IPS-20b (cell line): ENCODE measurements around the gene PRKG1.

Source experiments
- H3K27ac ChIP-seq: one replicate; pipeline ENCODE4 v1.5.1; 2013; ENCODE audit warnings: low read length
- H3K27me3 ChIP-seq: 2 replicates; pipeline ENCODE4 v1.6.1; 2013; ENCODE audit warnings: mild to moderate bottlenecking, low read length, inconsistent platforms; ENCODE audit not compliant: insufficient read depth
- H3K36me3 ChIP-seq: 2 replicates; pipeline ENCODE4 v1.6.1; 2013; ENCODE audit warnings: low read depth, mild to moderate bottlenecking, inconsistent platforms, low read length, moderate library complexity; ENCODE audit not compliant: insufficient read depth
- H3K4me1 ChIP-seq: 2 replicates; pipeline ENCODE4 v1.6.1; 2013; ENCODE audit warnings: mild to moderate bottlenecking, control low read depth, inconsistent platforms, low read length, moderate library complexity; ENCODE audit not compliant: insufficient read depth
- H3K4me3 ChIP-seq: 2 replicates; pipeline ENCODE4 v1.5.1; 2013; ENCODE audit warnings: mild to moderate bottlenecking, low read length, inconsistent platforms
- H3K9ac ChIP-seq: 2 replicates; pipeline ENCODE4 v1.6.1; 2013; ENCODE audit warnings: low read depth, mild to moderate bottlenecking, inconsistent platforms, low read length, moderate library complexity
- H3K9me3 ChIP-seq: 2 replicates; pipeline ENCODE4 v1.6.1; 2013; ENCODE audit warnings: mild to moderate bottlenecking, low read depth, low read length, inconsistent platforms; ENCODE audit not compliant: insufficient read depth

PRKG1 gene

DNA sequence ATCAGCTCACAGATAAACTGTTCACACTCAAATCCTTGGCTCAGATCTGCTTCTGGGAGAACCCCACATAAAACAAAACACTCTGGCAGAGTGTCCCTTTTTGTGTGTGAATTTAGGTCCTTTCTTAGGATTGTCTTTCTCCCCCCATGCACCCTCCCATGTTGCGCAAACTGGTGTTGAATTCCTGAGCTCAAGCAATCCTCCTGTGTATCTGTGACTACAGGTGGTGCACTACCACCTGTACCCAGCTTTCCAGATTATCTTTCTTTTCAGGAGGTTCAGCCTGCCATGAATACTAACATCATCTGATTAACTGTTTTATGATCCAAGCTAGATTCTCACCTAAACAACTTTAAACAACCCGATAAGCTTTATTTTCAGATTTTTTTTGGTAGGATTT is 802.7 kb downstream of the PRKG1 start:
- H3K4me1 ChIP-seq = peaks cover 3% of the 10 kb centered on the region; the same call in 1 of the 2 replicates
- no peak overlapping the region for H3K27ac ChIP-seq
- no peaks in the 10 kb centered on the region for H3K27me3 ChIP-seq
- no peaks in the 10 kb centered on the region for H3K36me3 ChIP-seq
- no peak overlapping the region for H3K9ac ChIP-seq
- no peak overlapping the region for H3K4me3 ChIP-seq
- peaks cover 2% of the 10 kb centered on the region; the same call in 1 of the 2 replicates for H3K9me3 ChIP-seq

DNA sequence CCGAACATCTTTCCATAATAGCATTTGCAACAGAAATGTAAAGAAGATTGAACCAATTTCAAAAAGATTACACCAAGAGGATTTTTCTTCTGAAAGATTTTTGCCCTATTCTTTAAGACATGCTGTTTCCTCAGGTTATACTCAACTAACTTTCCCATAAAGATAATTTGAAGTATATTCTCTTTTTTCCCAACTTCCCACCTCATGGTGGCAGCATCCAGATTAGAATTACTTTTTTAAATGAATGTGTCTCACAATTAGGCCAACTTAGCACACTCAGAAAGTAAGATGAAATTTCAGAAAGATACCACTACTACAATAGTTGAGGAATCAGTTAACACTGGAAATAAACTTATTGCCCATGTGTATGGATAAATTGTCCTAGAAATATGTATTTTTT is 803.3 kb downstream of the PRKG1 start:
- Histone ChIP-seq H3K4me3 (no peak overlapping the region), H3K4me1 (peaks cover 3% of the 10 kb centered on the region; the same call in 1 of the 2 replicates), H3K36me3 (no peaks in the 10 kb centered on the region), H3K9ac (no peak overlapping the region), H3K9me3 (peaks cover 2% of the 10 kb centered on the region; the same call in 1 of the 2 replicates), H3K27me3 (no peaks in the 10 kb centered on the region), H3K27ac (no peak overlapping the region)

DNA sequence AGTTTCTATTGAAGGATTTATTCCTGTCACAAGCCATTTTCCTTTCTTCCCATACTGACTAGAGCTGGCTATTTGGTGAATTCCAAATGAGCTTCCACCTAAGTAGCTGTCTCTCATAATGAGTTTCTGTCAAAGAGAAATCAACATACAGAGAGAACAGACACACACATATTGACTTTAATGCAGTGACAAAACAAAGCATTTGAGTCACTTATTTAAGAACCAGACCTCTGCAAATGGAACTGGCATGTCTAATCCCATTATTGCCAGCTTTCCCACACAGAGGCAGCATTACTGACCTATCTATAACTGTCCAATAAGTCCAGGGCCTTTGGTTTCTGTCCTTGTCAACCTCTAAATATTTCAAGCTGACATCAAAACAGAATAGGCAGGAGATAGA is 804.4 kb downstream of the PRKG1 start:
- H3K9me3 ChIP-seq = peaks cover 2% of the 10 kb centered on the region; the same call in 1 of the 2 replicates
- H3K27me3 ChIP-seq = no peaks in the 10 kb centered on the region
- H3K4me3 ChIP-seq = no peak overlapping the region
- peaks cover 3% of the 10 kb centered on the region; the same call in 1 of the 2 replicates for H3K4me1 ChIP-seq
- H3K27ac ChIP-seq = no peak overlapping the region
- no peak overlapping the region for H3K9ac ChIP-seq
- no peaks in the 10 kb centered on the region for H3K36me3 ChIP-seq

DNA sequence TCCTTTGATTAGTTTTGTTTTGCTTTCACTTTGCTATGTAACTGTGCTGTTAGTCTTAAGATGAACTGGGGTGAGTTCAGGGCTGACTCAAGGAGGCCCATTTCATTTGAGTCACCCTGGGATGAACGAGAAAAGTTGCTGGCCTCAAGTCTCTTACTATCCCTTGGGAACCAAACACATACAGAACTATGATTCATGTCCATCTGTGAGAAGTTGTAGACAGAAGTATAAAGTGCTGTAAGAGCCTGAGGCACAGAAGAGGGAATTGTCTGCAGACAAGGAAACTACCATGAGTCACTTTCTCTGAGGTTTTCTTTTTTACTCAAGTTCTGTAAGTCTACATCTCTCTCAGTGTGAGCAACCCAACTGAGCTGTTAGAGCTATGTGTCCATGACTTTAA is 805.0 kb downstream of the PRKG1 start:
- peaks cover 2% of the 10 kb centered on the region; the same call in 1 of the 2 replicates for H3K9me3 ChIP-seq

DNA sequence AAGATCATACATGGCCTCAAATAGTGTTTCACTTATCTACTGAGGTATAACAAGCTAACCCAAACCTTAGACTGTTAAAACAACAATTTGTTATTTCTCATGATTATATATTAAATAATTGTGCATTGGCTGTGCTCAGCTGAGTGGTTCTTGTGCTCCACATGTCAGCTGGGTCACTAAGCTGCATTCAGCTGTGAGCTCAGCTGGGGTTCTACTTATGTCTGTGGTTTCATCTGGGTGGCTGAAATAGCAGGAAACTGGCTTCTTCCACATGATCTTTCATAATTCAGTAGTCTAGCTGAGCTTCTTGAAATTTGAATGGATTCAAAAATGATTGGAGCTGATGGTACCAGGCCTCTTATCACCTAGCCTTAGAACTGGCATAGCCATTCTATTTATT is 806.9 kb downstream of the PRKG1 start:
- Histone ChIP-seq H3K27ac (no peak overlapping the region), H3K36me3 (no peaks in the 10 kb centered on the region), H3K27me3 (no peaks in the 10 kb centered on the region), H3K9ac (no peak overlapping the region), H3K4me3 (no peak overlapping the region), H3K9me3 (peaks cover 2% of the 10 kb centered on the region; the same call in 1 of the 2 replicates), H3K4me1 (no peaks in the 10 kb centered on the region; the same call in 1 of the 2 replicates)

More for the DNA sequence above, 805.0 kb downstream of the PRKG1 start:
- Histone ChIP-seq H3K4me1 (peaks cover 3% of the 10 kb centered on the region; the same call in 1 of the 2 replicates), H3K9ac (no peak overlapping the region), H3K36me3 (no peaks in the 10 kb centered on the region), H3K27ac (no peak overlapping the region), H3K4me3 (no peak overlapping the region), H3K27me3 (no peaks in the 10 kb centered on the region)

DNA sequence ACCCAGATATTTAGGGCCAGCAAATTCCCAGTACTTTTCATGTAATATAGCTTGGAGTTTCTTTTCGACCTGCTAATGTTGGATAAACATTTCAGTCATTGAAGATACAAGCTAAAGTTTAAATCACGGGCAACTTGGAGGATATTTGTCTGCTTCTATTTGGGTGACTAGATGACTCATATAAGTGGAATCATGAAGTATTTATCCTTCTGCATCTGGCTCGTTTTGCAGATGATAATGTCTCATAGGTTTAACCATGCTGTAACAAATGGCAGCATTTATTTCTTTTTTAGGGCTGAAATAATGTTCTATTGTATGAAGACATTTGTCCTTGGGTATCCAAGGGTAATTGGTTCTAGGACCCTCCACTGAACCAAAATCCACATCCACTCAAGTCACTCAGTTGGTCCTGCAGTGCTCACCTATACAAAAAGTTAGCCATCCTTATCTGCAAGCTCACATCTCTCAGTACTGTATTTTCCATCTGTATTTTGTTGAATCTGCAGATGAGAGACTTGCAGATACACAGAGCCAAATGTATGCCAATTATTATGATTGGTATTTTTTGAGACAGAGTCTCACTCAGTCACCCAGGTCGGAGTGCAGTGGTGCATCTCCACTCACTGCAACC is 812.3 kb downstream of the PRKG1 start:
- Histone ChIP-seq H3K4me3 (no peak overlapping the region), H3K36me3 (no peaks in the 10 kb centered on the region)

DNA sequence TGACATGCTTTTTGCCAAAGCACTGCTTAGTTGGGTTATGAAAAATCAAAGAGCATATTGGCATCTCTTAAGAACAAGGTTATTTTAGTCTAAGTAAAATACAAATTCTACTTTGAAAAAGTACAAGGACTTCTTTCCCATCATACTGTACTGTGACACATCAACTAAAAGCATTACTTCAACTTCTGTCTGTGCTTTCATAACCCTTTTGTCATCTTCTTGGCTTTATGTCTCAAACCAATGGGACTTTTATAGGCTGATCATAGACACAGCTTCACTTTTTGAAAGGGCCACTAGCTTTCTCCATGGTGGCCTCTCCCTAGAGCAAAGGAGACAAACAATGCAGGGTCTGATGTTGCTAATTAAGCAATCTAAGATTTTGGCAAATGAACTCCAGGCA is 814.0 kb downstream of the PRKG1 start:
- Histone ChIP-seq H3K4me3 (no peak overlapping the region), H3K9ac (no peak overlapping the region), H3K36me3 (no peaks in the 10 kb centered on the region), H3K4me1 (peaks cover 4% of the 10 kb centered on the region; the same call in 1 of the 2 replicates), H3K27me3 (no peaks in the 10 kb centered on the region), H3K27ac (no peak overlapping the region), H3K9me3 (no peaks in the 10 kb centered on the region)

More for the DNA sequence above, 812.3 kb downstream of the PRKG1 start:
- no peaks in the 10 kb centered on the region for H3K4me1 ChIP-seq
- no peak overlapping the region for H3K9ac ChIP-seq
- no peaks in the 10 kb centered on the region for H3K27me3 ChIP-seq
- no peak overlapping the region for H3K27ac ChIP-seq
- H3K9me3 ChIP-seq = no peaks in the 10 kb centered on the region

DNA sequence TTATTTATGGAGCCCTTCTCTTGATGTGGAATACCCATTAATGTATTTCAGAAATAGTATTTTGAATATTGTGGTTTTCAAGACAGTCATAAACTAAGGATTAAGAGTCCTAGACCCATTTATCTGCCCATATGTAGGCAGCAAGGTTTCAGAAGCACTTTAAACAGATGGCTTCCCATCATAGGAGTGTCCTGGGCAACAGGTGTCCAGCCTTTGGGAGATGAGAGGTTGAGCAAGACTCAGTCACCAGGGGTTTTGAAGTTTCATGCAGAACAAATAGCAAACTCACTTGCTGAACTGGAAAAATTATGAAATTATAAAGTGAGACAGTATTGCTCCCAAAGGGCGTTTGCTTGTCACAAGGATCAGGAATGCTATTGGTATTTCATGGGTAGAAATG is 818.0 kb downstream of the PRKG1 start:
- no peak overlapping the region for H3K27ac ChIP-seq

DNA sequence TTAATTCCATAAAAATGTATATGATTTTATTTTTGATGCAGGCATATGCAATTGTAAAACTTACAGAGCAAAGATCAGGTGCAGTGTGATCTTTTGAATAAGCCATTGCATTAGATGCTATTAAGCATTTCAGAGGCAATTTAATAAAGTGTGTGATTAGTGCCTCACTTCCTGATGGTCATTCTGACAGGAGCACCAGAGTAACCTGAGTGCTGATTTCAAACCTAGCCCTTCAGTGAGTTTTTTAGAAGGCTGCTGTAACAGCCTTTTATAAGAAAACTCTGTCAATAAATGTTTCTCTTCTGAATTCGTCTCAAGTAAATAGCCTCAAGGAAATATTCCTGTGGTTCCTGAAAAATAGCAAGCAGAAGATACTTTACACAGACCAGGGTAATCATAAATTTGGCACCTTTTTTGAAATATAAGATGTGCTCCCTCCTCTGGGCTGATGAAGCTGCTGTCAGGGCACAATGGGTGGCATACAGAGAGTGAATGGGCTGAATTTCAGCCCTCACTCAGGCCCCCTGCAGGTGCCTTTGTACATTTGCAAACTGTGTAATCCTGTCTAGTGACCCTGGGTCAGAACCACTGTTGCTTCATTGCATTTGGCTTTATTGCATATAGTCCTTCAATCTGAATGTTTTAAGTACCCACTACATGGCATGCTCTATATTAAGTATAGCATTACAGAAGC is 818.8 kb downstream of the PRKG1 start:
- Histone ChIP-seq H3K9me3 (no peaks in the 10 kb centered on the region), H3K27me3 (no peaks in the 10 kb centered on the region), H3K4me1 (peaks cover 8% of the 10 kb centered on the region; the same call in 1 of the 2 replicates), H3K9ac (no peak overlapping the region), H3K36me3 (no peaks in the 10 kb centered on the region), H3K27ac (no peak overlapping the region), H3K4me3 (no peak overlapping the region)

More for the DNA sequence above, 818.0 kb downstream of the PRKG1 start:
- Histone ChIP-seq H3K9me3 (no peaks in the 10 kb centered on the region), H3K4me3 (no peak overlapping the region), H3K27me3 (no peaks in the 10 kb centered on the region), H3K9ac (no peak overlapping the region), H3K4me1 (peaks cover 8% of the 10 kb centered on the region; the same call in 1 of the 2 replicates), H3K36me3 (no peaks in the 10 kb centered on the region)

DNA sequence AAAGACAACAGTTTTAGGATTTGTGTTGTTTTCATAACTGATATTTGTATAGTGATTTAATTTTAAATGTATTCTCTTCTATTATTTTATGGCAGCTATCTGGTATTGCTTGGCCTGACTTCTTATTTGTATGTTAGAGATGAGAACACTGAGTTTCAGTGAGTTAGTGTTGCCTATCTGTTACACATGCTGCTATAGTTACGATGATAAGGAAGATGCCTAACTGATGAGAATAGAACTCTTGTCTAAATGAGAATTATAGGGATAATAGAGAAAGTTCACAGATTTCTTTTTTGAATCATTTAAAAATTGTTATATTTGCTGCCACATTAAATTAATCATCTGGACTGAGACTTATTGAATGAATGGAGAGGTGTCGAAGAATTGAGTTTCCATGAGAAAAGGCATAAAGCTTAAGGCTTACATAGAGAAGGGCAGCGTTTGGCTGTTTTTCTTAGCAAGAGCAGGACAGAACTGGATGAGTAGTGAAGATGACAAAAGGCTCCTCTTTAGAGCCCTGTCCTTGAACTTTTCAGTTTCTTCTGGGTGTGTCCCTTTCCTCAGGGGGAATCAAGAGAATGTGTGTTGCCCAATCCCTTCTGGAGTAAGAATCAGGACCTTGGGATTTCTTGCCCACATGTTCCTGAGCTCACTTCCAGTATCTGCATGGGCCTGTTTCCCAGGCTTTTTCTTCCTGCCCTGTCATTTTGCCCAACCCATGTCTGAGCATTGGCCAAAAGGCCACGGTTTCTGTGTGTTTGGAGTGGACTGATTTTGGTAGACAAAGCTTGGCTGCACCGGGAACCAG is 820.7 kb downstream of the PRKG1 start:
- Histone ChIP-seq H3K27me3 (no peaks in the 10 kb centered on the region), H3K27ac (no peak overlapping the region), H3K9me3 (no peaks in the 10 kb centered on the region), H3K4me1 (peaks cover 8% of the 10 kb centered on the region; the same call in 1 of the 2 replicates), H3K9ac (no peak overlapping the region), H3K36me3 (no peaks in the 10 kb centered on the region), H3K4me3 (no peak overlapping the region)

DNA sequence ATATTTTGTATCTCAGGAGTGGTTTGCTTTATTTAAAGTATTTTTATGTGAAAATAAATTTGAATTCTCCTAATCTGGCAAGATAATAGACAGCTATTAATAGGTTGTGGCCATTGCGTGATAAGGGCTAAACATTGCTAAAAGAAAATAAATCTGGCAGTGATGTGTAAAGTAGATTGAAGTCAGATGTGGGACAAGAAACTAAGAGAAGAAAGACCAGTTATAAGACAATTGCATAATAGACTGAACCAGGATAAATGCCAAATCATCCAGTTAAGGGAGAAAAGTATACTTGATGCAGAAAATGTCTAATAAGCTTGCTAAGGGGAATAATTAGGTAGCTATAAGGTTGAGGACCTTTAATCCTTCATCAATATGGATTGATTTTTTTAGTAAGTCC is 822.6 kb downstream of the PRKG1 start:
- H3K27me3 ChIP-seq = no peaks in the 10 kb centered on the region
- no peak overlapping the region for H3K9ac ChIP-seq
- no peaks in the 10 kb centered on the region for H3K36me3 ChIP-seq
- no peak overlapping the region for H3K4me3 ChIP-seq
- no peaks in the 10 kb centered on the region for H3K9me3 ChIP-seq
- H3K27ac ChIP-seq = no peak overlapping the region
- H3K4me1 ChIP-seq = peaks cover 8% of the 10 kb centered on the region; the same call in 1 of the 2 replicates
